ENCODE data around the gene TNPO2. TPM values are rescaled to one million over a fixed set of nuclear protein-coding genes. Genes with fewer than 3 reads are reported as not detected.

Gene TNPO2
- total and polyA plus RNA-seq, 2 of the 13 experiments (the other 11 are each of a cell fraction or from before 2014, with no cell fraction given): 31.7 to 61.0 TPM

DNA sequence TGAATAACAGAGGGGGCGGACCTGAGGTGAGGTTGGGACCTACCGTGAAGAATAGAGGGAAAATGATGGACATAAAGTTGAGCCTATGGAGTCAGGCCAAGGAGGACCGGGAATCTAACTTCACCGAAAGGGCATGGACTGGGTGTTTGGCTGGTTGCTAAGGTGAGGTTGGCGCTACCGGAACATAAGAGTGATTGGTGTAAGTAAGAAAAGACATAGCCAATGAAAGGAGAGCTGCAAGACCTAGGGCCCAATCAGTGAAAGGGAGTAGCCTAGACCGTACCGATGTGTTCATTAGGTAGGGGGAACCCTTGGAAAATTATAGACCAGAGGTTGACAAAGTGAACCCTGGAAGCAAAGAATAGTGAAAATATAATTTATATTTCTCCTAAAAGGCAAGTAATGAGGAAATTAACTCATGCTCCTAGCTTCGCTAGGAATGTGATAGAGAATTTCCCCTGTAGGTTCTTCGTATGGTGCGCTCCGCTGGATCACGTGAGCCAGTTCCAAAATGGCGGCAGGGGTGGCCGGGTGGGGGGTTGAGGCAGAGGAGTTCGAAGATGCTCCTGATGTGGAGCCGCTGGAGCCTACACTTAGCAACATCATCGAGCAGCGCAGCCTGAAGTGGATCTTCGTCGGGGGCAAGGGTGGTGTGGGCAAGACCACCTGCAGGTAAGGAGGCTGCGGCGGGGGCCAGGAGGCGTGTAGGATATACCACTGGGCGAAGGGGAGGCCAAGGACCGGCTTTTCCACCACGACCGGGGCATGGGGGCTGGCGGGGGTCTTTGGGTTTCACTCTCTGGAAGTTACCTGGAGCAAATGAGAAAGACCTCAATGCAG, 13.5 kb upstream of the TNPO2 start, which contains the start of gene GET3 (continued):
- TF ChIP-seq, protein P1, sequence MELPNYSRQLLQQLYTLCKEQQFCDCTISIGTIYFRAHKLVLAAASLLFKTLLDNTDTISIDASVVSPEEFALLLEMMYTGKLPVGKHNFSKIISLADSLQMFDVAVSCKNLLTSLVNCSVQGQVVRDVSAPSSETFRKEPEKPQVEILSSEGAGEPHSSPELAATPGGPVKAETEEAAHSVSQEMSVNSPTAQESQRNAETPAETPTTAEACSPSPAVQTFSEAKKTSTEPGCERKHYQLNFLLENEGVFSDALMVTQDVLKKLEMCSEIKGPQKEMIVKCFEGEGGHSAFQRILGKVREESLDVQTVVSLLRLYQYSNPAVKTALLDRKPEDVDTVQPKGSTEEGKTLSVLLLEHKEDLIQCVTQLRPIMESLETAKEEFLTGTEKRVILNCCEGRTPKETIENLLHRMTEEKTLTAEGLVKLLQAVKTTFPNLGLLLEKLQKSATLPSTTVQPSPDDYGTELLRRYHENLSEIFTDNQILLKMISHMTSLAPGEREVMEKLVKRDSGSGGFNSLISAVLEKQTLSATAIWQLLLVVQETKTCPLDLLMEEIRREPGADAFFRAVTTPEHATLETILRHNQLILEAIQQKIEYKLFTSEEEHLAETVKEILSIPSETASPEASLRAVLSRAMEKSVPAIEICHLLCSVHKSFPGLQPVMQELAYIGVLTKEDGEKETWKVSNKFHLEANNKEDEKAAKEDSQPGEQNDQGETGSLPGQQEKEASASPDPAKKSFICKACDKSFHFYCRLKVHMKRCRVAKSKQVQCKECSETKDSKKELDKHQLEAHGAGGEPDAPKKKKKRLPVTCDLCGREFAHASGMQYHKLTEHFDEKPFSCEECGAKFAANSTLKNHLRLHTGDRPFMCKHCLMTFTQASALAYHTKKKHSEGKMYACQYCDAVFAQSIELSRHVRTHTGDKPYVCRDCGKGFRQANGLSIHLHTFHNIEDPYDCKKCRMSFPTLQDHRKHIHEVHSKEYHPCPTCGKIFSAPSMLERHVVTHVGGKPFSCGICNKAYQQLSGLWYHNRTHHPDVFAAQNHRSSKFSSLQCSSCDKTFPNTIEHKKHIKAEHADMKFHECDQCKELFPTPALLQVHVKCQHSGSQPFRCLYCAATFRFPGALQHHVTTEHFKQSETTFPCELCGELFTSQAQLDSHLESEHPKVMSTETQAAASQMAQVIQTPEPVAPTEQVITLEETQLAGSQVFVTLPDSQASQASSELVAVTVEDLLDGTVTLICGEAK (IDR thresholded peaks at IDR 0.05): no peak
- TF ChIP-seq, protein P1 (CRISPR knock-in tag; IDR thresholded peaks at IDR 0.05): no peak
- TF ChIP-seq CBX1 (IDR thresholded peaks at IDR 0.05; ENCODE audit: low read depth) (peak; percentile 25), MZF1 (CRISPR knock-in tag; IDR thresholded peaks at IDR 0.05; ENCODE audit: borderline replicate concordance) (no peak), SAFB2 (CRISPR knock-in tag; IDR thresholded peaks at IDR 0.05; ENCODE audit: borderline replicate concordance, low read depth) (no peak), AGO1 (IDR thresholded peaks at IDR 0.05; ENCODE audit: low read depth, low read length, poor library complexity, severe bottlenecking) (no peak), ATF7 (IDR thresholded peaks at IDR 0.05) (peak; percentile 71), ATF7 (CRISPR knock-in tag; IDR thresholded peaks at IDR 0.05) (no peak), ZIK1 (CRISPR knock-in tag; IDR thresholded peaks at IDR 0.05; ENCODE audit: borderline replicate concordance, low read depth) (no peak), TSC22D2 (CRISPR knock-in tag; IDR thresholded peaks at IDR 0.05; ENCODE audit: borderline replicate concordance) (no peak), ATF1 (CRISPR knock-in tag; IDR thresholded peaks at IDR 0.05) (peak; percentile 70; the same call in 1 of the 2 replicates), MIER3 (CRISPR knock-in tag; IDR thresholded peaks at IDR 0.05; ENCODE audit: borderline replicate concordance) (no peak; the same call in 1 of the 2 replicates), NR3C1 (CRISPR knock-in tag; IDR thresholded peaks at IDR 0.05) (no peak), ZNF264 (CRISPR knock-in tag; IDR thresholded peaks at IDR 0.05) (0 out of 2 replicates have a peak, but pooled peaks have one; percentile 60), YEATS2 (CRISPR knock-in tag; IDR thresholded peaks at IDR 0.05; ENCODE audit: borderline replicate concordance) (peak; percentile 70)
- TF ChIP-seq, protein P2, sequence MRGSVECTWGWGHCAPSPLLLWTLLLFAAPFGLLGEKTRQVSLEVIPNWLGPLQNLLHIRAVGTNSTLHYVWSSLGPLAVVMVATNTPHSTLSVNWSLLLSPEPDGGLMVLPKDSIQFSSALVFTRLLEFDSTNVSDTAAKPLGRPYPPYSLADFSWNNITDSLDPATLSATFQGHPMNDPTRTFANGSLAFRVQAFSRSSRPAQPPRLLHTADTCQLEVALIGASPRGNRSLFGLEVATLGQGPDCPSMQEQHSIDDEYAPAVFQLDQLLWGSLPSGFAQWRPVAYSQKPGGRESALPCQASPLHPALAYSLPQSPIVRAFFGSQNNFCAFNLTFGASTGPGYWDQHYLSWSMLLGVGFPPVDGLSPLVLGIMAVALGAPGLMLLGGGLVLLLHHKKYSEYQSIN (CRISPR knock-in tag; IDR thresholded peaks at IDR 0.05; ENCODE audit: borderline replicate concordance): no peak
- TF ChIP-seq, protein P3, sequence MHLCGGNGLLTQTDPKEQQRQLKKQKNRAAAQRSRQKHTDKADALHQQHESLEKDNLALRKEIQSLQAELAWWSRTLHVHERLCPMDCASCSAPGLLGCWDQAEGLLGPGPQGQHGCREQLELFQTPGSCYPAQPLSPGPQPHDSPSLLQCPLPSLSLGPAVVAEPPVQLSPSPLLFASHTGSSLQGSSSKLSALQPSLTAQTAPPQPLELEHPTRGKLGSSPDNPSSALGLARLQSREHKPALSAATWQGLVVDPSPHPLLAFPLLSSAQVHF (CRISPR knock-in tag; IDR thresholded peaks at IDR 0.05): no peak
